ENCODE measurements around the gene SAMD4B.
"Not testable (repeated sequence)": the region's sequence is repeated elsewhere in the genome, so short reads cannot be mapped to it uniquely, and the experiment has no call there.

The SAMD4B gene

DNA sequence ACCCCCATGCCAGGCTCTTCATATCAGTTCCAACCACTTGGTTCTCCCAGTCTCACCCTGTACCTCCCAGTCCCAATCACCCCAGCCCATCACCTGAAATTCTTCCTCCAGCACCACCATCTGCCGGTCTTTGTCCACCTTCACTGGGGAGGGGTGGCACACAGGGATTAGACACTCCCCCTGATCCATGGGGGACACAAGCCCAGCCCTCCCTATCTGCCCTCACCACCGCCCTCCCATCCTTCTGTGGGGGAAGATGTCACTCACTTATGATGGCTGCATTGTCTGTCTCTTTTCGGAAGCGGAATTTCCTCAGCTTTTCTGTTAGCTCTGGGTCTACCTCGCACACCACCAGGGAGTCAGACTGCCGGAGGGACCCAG lies 7.1 kb upstream of the SAMD4B start:
- TF ChIP-seq FOXP2 (optimal IDR thresholded peaks at IDR 0.05; ENCODE audit: control extremely low read depth, extremely low read length, insufficient read depth) (no peak), EZH2 (IDR thresholded peaks at IDR 0.05) (no peak), POLR2AphosphoS5 (IDR thresholded peaks at IDR 0.05; ENCODE audit: borderline replicate concordance, low read depth, low read length) (no peak)
- no peak overlapping the region for H3K4me3 ChIP-seq
- DNase-seq (ENCODE audit: low read depth, low spot score) = no peak
- H3K36me3 ChIP-seq (ENCODE audit: insufficient read depth, low read length) = no peaks in the 10 kb centered on the region
- no peak overlapping the region for H3K27ac ChIP-seq
- no peak overlapping the region for H3K9ac ChIP-seq (ENCODE audit: insufficient read length)
- H3K9me3 ChIP-seq (ENCODE audit: low read depth, low read length) = no peaks in the 10 kb centered on the region

DNA sequence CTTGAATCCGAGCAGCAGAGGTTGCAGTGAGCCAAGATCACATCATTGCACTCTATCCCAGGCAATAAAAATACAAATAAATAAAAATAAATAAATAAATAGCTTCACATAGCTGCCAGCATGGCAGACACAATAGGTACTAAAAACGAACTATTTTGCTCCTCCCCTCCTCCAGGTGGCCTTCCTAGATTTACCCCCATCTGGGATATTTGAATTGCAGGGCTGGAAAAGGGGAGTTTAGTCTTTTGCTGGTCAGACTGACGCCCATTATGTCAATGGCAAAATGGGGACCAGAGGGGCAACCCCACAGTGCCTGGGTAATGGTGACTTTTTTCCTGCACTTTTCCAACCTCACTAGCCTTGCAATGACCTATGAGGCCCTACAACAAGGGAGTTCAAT lies 5.7 kb upstream of the SAMD4B start:
- TF ChIP-seq EZH2 (IDR thresholded peaks at IDR 0.05) = no peak
- TF ChIP-seq FOXP2 (optimal IDR thresholded peaks at IDR 0.05; ENCODE audit: control extremely low read depth, extremely low read length, insufficient read depth) = no peak
- no peak for TF ChIP-seq POLR2AphosphoS5 (IDR thresholded peaks at IDR 0.05; ENCODE audit: borderline replicate concordance, low read depth, low read length)
- Histone ChIP-seq H3K9me3 (ENCODE audit: low read depth, low read length) (no peaks in the 10 kb centered on the region), H3K36me3 (ENCODE audit: insufficient read depth, low read length) (no peaks in the 10 kb centered on the region), H3K27ac (no peak overlapping the region), H3K4me3 (no peak overlapping the region), H3K9ac (ENCODE audit: insufficient read length) (no peak overlapping the region)
- DNase-seq (ENCODE audit: low read depth, low spot score) = no peak

DNA sequence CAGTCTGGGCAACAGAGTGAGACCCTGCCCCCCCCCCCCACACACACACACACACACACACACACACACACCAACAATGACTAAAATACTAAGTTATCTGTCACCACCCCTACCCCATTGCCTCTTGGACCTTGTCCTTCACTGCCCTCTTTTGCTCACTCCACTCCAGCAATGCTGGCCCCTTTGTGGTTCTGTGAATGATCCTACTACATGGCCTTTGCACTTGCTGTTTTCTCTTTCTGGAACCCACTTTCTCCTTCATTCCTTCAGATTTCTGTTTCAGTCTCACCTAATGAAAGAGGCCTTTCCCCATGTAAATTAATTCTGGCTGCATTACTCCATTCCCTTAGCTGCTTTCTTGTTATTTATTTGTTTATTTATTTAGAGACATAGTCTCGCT lies 2.5 kb upstream of the SAMD4B start:
- H3K9me3 ChIP-seq (ENCODE audit: low read depth, low read length) = no peaks in the 10 kb centered on the region
- DNase-seq (ENCODE audit: low read depth, low spot score) = no peak
- TF ChIP-seq POLR2AphosphoS5 (IDR thresholded peaks at IDR 0.05; ENCODE audit: borderline replicate concordance, low read depth, low read length) (no peak), FOXP2 (optimal IDR thresholded peaks at IDR 0.05; ENCODE audit: control extremely low read depth, extremely low read length, insufficient read depth) (no peak), EZH2 (IDR thresholded peaks at IDR 0.05) (no peak)
- no peak overlapping the region for H3K27ac ChIP-seq
- no peak overlapping the region for H3K9ac ChIP-seq (ENCODE audit: insufficient read length)
- no peak overlapping the region for H3K4me3 ChIP-seq
- H3K36me3 ChIP-seq (ENCODE audit: insufficient read depth, low read length) = no peaks in the 10 kb centered on the region

DNA sequence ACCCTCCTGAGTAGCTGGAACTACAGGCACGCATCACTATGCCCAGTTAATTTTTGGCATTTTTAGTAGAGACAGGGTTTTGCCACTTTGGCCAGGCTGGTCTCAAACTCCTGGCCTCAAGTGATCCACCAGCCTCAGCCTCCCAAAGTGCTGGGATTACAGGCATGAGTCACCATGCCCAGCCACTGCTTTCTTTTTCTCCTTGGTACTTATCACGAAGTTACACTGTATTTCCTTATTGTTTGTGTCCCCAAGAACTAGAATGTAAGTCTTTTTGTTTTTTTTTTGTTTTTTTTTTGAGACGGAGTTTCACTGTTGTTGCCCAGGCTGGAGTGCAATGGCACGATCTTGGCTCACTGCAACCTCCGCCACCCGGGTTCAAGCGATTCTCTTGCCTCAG lies 2.1 kb upstream of the SAMD4B start:
- not testable (repeated sequence) for H3K9ac ChIP-seq (ENCODE audit: insufficient read length); H3K27ac ChIP-seq; H3K4me3 ChIP-seq; H3K36me3 ChIP-seq (ENCODE audit: insufficient read depth, low read length); DNase-seq (ENCODE audit: low read depth, low spot score); H3K9me3 ChIP-seq (ENCODE audit: low read depth, low read length)

DNA sequence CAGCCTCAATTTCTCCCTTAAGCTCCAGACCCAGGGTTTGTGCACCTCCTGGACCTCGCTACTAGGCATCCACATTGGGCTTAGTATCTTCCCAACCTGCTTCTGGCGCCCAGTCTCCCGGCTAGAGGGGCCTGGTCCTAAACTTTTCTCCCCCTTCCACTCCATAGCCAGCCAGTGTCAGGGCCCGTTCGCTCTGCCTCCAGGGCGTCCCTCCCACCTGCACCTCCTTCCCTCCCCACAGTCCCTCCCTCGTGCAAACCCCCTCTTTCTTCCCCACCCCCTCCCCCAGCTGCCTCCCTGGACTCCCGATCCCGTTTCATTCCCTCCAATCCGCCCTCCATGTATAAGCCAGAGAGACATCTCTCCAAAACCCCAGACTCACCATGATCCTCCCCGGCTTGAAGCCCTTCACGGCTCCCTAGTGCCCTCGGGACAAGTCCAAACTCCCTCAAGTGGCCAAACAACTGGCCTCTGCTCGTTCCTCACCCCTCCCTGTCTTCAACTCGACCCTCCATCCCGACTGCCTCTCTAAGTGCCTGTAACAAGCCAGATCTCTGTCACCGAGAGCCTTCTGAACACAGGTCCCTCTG lies 997 bp upstream of the SAMD4B start:
- Histone ChIP-seq H3K9ac (ENCODE audit: insufficient read length) (peak overlapping the region; percentile 87), H3K9me3 (ENCODE audit: low read depth, low read length) (no peaks in the 10 kb centered on the region), H3K27ac (peak overlapping the region; percentile 75), H3K4me3 (peak overlapping the region; percentile 100), H3K36me3 (ENCODE audit: insufficient read depth, low read length) (peaks cover 7% of the 10 kb centered on the region)
- no peak for DNase-seq (ENCODE audit: low read depth, low spot score)
- no peak for TF ChIP-seq FOXP2 (optimal IDR thresholded peaks at IDR 0.05; ENCODE audit: control extremely low read depth, extremely low read length, insufficient read depth)
- TF ChIP-seq EZH2 (IDR thresholded peaks at IDR 0.05) = no peak
- no peak for TF ChIP-seq POLR2AphosphoS5 (IDR thresholded peaks at IDR 0.05; ENCODE audit: borderline replicate concordance, low read depth, low read length)

DNA sequence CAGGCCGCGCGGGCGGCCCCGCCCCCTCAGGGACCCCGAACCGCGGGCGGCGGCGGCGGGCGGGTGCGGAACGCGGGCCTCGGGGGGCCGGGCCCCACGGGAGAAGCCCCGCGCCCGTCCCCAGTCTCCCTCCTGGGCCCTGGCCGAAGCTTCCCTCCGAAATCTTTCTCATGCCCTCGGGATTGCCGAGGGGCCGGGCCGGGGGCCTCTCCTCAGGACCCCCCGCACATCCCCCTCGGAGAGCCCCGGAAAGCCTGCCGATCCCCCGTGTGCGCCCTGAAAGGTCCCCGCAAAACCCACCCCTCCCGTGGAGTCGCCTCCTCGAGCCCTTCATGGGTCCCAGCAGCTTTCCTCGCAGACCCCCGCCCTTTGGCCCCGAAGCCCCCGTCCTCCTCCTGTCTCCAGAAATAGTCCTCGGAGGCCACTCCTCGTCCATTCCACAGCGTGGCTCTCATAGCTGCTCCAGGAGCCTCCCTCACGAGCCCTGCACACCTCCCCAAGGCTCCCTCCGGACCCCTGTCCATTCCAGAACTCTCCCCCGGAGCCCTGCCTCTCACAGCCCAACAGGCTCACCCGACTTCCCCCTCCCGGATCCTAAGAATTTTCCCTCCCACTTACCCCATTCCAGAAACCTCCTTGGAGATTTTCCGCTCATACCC lies 555 bp downstream of the SAMD4B start:
- Histone ChIP-seq H3K4me3 (peak overlapping the region; percentile 90), H3K36me3 (ENCODE audit: insufficient read depth, low read length) (peaks cover 16% of the 10 kb centered on the region), H3K27ac (0 out of 2 replicates have a peak overlapping the region, but pooled peaks have one; percentile 13), H3K9me3 (ENCODE audit: low read depth, low read length) (no peaks in the 10 kb centered on the region), H3K9ac (ENCODE audit: insufficient read length) (peak overlapping the region; percentile 94)
- TF ChIP-seq POLR2AphosphoS5 (IDR thresholded peaks at IDR 0.05; ENCODE audit: borderline replicate concordance, low read depth, low read length) (no peak), EZH2 (IDR thresholded peaks at IDR 0.05) (no peak), FOXP2 (optimal IDR thresholded peaks at IDR 0.05; ENCODE audit: control extremely low read depth, extremely low read length, insufficient read depth) (no peak)
- no peak for DNase-seq (ENCODE audit: low read depth, low spot score)

DNA sequence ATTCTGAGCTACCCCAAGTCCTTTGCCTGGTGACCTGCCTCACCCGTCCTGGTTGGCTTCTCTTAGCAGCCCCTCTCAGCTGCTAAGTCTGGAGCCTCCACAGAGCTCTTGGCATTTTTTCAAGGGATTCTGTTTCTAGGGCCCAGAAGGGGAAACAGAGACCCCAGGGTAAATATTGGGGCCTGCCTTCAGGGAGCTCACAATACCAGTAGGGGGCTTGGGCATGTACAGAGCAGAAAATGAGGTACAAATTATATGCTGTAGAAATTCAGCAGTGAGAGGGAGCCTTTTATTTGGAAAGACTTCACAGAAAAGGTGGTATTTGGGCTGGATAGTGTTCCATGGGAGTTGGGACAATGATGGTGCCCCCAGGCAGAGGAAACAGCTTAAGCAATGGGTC lies 3.7 kb downstream of the SAMD4B start:
- Histone ChIP-seq H3K9me3 (ENCODE audit: low read depth, low read length) (no peaks in the 10 kb centered on the region), H3K9ac (ENCODE audit: insufficient read length) (no peak overlapping the region), H3K4me3 (no peak overlapping the region), H3K27ac (no peak overlapping the region), H3K36me3 (ENCODE audit: insufficient read depth, low read length) (peaks cover 38% of the 10 kb centered on the region)
- DNase-seq (ENCODE audit: low read depth, low spot score) = no peak
- TF ChIP-seq FOXP2 (optimal IDR thresholded peaks at IDR 0.05; ENCODE audit: control extremely low read depth, extremely low read length, insufficient read depth) = no peak
- TF ChIP-seq POLR2AphosphoS5 (IDR thresholded peaks at IDR 0.05; ENCODE audit: borderline replicate concordance, low read depth, low read length) = no peak
- TF ChIP-seq EZH2 (IDR thresholded peaks at IDR 0.05) = no peak

DNA sequence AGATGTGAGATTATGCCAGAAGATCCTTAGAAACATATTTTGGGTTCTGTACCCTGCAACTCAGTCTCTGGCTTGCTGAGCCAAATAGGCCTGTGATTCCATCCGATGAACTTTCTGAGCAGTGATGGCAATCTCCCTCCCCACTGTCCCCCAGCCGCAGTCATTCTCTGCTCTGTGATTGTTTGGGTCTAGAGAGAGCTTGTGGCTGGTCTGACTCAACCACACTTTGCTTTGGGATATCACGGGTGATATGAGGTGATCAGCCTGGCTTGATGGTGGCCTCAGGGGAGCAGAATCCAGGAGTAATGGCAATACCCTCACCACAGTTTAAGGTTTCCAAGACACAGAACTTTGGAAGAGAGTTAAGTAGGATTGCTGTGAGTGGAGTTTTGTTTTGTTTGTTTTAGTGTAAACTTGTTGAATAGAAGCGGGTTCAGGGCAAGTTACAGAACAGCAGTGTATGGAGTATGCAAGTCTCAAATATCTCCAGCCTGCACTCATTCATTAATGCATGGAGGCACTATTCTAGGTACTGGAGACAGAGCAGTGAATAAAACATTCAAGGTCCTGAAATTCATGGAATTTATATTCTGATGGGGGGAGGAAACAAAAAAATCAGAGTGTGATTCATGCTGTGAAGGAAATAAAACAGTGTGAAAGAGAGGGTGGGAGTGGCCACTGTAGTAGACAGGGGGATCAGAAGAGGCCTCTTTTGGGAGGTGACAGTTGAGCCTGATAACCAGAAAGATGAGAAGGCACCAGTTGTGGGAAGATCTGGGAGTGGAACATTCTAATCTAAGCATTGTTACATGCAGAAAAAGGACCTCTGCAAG lies 5.3 kb downstream of the SAMD4B start:
- H3K9me3 ChIP-seq (ENCODE audit: low read depth, low read length) = no peaks in the 10 kb centered on the region
- TF ChIP-seq POLR2AphosphoS5 (IDR thresholded peaks at IDR 0.05; ENCODE audit: borderline replicate concordance, low read depth, low read length) = no peak
- TF ChIP-seq EZH2 (IDR thresholded peaks at IDR 0.05) = no peak
- TF ChIP-seq FOXP2 (optimal IDR thresholded peaks at IDR 0.05; ENCODE audit: control extremely low read depth, extremely low read length, insufficient read depth) = no peak
- no peak overlapping the region for H3K4me3 ChIP-seq
- peaks cover 46% of the 10 kb centered on the region for H3K36me3 ChIP-seq (ENCODE audit: insufficient read depth, low read length)
- H3K27ac ChIP-seq = peak overlapping the region; percentile 4; the same call in 1 of the 2 replicates
- H3K9ac ChIP-seq (ENCODE audit: insufficient read length) = peak overlapping the region; percentile 24
- DNase-seq (ENCODE audit: low read depth, low spot score) = no peak
